K562 treated with DMSO at 1 percent for 24 hours (cell line): ENCODE results near the gene SLC25A23. TPM values are rescaled to one million over a fixed set of nuclear protein-coding genes. Genes with fewer than 3 reads are reported as not detected.

ENCODE experiments used
- total RNA-seq: library from RNA; unstranded; fragments of 300-600 nt; gene quantifications from 2 replicates; pipeline ENCODE4 v1.2.3, GENCODE V29; 2022; ENCODE audit warnings: low read depth; ENCODE audit not compliant: insufficient read depth

Gene SLC25A23
- 74.5 and 77.3 TPM in 2 replicates for total RNA-seq

DNA sequence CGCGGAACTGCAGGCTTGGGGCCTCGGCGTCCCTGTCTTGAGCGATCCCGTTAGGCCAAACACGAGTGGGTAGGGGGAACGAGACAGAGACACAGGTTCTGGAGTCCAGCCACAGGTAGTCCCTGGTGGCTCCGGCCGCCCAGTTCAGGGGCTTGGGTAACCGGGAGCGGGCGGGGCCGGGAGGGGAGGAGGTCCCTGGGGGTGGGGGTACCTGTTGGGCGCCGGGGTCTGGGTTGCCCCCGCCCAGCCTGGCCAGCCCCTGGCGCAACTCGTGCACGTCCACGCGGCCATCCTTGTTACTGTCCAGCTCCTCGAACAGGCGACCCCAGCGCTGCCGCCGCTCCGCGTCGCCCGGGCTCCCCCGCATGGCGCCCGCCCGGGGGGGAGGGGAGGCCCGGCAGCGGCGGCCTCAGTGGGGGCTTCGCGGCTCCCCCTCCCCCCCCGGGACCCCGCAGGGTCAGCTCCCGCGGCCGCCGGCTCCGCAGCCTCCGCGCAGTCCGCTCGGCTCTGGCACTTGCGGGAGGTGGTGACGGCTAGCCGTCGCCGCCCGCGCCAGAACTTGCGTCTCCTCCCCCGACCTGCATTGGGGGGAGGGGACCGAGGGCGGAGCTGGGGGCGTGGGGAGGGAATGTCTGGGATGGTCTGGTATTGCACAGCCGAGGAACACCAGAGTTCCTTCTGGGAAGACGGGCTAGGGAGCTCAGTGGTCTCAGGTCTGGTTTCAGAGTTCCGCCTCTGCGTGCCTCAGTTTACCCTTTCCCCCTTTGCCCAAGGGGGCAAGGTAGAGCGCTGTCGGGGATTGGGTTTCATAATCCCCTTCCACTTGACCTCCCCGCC, at the start of gene SLC25A23:
SLC25A23 (minus strand) TSS at position 531 of the 837 bp plus-strand sequence; CDS start at position 367, 164 bp downstream.

DNA sequence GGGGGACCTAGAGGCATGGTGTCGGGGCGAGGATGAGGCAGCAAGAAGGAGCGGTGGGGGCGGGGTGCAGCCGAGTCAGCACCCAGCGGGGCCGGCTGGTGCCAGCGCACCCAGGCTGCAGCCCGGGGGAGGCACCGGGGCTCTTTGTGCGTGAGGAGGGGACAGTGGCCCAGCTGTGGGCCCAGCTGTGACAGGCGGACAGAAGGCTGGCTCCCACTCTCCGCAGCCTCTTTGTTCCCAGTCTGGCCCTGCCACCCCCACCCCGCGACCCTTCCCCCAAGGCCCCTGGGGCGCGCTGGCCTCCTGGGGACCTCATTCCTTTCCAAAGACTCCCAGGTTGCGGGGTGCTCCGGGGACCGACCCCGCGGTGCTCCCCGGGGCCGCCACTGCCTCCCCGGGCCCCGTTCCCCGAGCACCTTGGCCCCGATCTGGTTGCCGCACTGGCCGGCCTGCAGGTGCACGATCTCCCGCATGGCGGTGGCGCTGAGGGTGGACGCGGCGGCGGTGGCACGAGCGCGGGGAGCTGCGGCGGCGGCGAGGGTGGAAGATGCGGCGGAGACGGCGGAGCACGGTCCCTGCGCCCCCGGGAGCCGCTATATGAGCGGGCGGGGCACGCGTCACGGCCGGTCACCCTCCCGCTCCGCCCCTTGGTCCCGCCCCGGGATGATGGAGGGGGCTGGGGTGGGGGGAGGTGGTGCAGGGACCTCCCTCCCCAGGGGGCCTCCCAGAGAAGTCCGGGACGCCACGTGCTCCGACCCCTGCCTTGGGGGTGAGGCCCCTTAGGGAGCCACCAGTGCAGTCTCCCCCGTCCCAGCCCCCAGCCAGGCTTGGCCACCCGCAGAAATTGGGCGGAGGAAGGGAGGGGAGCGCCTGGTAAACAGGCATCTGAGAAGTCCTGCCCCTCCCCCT, 42.4 kb upstream of the SLC25A23 start, which contains the start of gene TUBB4A:
TUBB4A (minus strand) TSS at position 570 of the 909 bp plus-strand sequence; CDS start at position 473, 97 bp downstream.

DNA sequence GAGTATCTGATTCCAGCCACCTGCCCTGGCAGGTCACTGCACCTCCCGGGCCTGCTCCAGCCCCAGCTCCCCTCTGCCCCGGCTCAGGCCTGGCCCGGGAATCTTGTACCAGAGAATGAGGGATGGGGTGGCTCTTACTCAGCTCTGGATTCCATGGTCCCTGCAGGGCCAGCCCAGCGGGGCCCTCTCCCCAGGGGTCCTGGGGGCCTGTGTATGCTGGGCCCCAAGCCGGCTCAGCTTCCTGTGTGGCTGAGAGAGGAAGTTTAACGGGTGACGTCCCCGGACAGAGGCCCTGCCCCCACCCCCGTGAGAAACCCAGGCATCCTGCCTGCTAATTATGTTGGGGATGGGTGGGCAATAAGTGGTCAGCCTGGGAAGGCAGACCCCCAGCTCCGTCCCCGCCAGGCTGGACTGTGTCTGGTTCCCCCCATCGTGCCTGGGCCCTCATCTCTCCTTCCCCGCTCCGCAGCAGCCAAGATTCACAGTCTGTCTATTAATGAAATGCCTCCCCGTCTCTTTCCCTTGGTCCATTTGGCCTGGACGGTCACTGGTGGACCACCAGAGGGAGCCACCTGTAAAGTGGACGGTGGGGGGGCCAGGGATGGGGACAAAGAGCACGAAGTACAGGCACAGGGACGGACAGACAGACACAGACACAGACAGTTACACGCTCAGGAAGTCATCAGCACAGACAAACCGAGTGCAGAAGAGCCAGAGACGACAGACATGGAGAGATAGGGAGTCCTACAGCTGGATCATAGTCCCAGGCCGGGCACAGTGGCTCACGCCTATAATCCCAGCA, 22.1 kb upstream of the SLC25A23 start, which contains the start of gene DENND1C:
DENND1C (minus strand) TSS at position 247 of the 802 bp plus-strand sequence; CDS start at position 155, 92 bp downstream.

DNA sequence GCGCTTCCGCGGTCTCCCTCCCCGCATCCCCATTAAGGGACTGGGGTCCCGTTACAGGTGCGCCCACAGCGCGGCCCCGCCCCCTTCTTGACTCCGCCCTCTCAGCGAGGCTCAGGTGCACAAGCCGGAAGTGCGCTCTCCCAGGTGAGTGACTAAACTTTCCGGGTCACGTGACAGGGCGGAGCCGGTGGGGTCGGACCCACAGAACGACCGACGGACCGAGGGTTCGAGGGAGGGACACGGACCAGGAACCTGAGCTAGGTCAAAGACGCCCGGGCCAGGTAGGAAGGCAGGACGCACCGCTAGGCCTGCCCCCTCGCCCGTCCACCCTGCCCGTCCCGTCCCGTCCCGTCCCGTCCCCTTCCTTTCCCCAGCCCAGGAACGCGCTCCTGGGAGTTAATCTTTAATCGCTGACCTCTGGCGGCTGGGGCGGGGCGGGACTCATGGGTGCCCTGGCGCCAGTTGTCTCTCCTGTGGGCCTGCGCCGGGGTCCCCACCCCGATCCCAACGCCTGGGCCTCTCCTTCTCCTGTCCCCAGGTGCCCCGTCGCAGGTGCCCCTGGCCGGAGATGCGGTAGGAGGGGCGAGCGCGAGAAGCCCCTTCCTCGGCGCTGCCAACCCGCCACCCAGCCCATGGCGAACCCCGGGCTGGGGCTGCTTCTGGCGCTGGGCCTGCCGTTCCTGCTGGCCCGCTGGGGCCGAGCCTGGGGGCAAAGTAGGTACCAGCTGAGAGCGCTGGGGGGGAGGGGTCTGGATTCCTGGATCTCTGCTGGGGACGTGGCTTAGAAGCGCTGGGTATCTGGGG, 4.7 kb upstream of the SLC25A23 start, which contains the start of gene CRB3:
CRB3 (plus strand) TSS at position 202 of the 804 bp plus-strand sequence; CDS start at position 633, 431 bp downstream.

DNA sequence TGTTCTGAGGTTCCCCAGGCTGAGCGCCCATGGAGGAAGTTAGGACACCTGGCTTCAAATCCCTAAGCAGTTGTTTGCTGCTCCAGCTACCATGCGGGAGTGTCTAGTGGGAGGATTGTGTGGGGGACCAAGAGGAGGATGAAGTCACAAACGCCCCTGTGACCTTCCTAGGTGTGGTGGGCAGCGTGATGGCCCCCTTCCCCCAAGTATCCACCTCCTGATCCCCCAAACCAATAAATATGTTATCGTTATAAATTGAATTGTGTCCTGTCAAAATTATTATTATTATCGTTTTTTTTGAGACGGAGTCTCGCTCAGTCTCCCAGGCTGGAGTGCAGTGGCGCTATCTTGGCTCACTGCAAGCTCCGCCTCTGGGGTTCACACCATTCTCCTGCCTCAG, 25.9 kb downstream of the SLC25A23 start, which contains the start of gene SLC25A41:
SLC25A41 (minus strand) TSS at position 101 of the 400 bp plus-strand sequence; CDS start at position 31, 70 bp downstream.

DNA sequence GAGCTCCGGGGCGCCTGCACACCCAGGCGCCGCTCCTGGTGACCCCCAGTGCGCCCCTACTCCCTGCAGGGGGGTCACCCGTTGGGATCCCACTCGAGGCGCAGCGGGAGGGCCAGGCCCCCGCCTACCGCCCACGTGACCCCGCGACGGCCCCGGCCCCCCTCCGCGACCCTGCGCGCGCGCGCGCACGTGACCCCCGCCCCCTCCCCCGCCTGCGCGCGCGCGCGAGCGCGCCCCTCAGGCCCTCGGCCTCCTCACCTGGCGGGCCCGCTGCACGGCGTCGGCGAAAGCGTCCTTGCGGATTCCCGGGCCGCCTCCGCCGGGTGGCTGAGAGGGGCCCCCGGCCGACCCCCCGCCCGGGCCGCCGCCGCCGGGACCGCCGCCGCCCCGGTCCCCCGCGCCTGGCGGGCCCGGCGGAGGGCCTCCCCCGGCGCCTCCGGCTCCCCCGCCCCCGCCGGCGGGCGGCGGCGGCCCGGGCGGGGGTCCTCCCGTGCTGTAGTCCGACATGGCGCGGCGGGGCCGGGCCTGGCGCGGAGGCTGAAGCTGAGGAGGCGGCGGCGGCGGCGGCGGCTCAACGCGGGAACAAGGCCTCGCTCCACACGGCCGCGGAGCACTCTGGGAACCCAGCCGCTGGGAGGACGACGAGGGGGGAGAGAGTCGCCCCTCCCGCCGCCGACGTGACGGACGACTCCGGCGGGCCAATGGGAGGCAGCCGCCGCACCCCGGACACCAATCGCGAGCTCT, 35.2 kb downstream of the SLC25A23 start, which contains the start of gene KHSRP:
KHSRP (minus strand) TSS at position 617 of the 744 bp plus-strand sequence; CDS start at position 507, 110 bp downstream.

DNA sequence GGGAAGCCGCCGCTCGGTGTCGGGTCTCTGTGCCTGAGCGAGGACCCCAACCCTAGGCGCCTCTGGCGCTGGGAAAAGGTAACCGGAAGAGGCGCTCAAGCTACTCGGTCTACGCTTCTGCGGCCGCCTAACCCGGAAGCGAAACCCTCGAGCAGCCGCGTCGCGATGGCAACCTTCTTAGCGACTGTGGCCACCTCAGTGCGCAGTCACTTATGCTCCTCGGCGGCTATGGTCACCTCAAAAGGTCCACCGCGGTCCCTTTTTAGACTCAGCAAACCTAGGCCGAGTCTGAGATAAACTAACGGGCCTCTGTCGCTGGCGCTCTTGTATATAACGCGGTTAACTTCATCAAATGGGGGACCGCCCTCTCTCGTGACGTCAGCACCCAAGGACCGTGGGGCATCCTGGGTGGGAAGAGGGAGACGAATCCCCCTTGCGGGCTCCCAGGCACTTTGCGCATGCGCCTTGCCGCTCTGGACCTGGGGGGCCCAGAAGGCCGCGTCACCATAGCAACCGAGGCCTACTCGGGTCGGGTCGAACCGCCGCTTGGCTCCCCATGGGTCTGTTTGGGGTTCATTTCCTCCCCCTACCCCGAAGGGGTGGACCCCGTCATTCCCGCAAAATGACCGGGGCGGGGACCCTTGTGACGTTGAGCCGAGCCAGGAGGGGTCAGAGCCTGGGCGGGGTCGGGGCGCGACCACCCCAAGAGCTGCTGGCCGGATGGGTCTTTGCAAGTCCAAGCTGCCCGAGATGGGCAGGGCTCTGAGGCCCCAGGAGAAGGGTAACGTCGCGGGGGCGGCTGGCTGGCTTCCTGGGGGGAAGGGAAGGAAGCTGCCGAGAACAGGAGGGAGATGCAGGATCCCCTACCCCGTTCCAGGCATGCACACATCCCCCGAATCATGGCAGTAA, 66.3 kb downstream of the SLC25A23 start, which contains the start of gene GTF2F1:
GTF2F1 (minus strand) TSS at position 91 of the 909 bp plus-strand sequence. CDS start 169 bp downstream, outside the sequence.

Other genes starting within 250 kb of the SLC25A23 start
- gene MLLT1, start 179.8 kb downstream of the SLC25A23 start, total RNA-seq: 58.5 and 62.8 TPM in 2 replicates
- not detected in 2 replicates for gene ACER1, start 126.2 kb downstream of the SLC25A23 start, total RNA-seq
- 133 and 161 TPM in 2 replicates for gene CLPP, start 98.3 kb downstream of the SLC25A23 start, total RNA-seq
- 125 and 131 TPM in 2 replicates for gene ALKBH7, start 87.0 kb downstream of the SLC25A23 start, total RNA-seq
- gene PSPN, start 83.9 kb downstream of the SLC25A23 start, total RNA-seq: 2.2 and 3.4 TPM in 2 replicates
- 102 and 110 TPM in 2 replicates for gene GTF2F1, start 66.6 kb downstream of the SLC25A23 start, total RNA-seq
- 551 and 560 TPM in 2 replicates for gene KHSRP, start 35.0 kb downstream of the SLC25A23 start, total RNA-seq
- 2.0 and 3.0 TPM in 2 replicates for gene SLC25A41, start 26.0 kb downstream of the SLC25A23 start, total RNA-seq
- not detected in 2 replicates for gene CRB3, start 4.5 kb upstream of the SLC25A23 start, total RNA-seq
- gene DENND1C, start 22.0 kb upstream of the SLC25A23 start, total RNA-seq: 1.5 and 2.0 TPM in 2 replicates
- 11.9 and 12.3 TPM in 2 replicates for gene TUBB4A, start 42.5 kb upstream of the SLC25A23 start, total RNA-seq
- 56.3 and 65.2 TPM in 2 replicates for gene TNFSF9, start 71.2 kb upstream of the SLC25A23 start, total RNA-seq
- 7.6 and 10.3 TPM in 2 replicates for gene CD70, start 131.4 kb upstream of the SLC25A23 start, total RNA-seq
- 0.10 and 0.27 TPM in 2 replicates for gene TNFSF14, start 210.4 kb upstream of the SLC25A23 start, total RNA-seq